ENCODE results near the gene RAPGEF1. TPM values are rescaled to one million over a fixed set of nuclear protein-coding genes. Genes with fewer than 3 reads are reported as not detected.

The RAPGEF1 gene
- total and polyA plus RNA-seq, 10 donors, result 16.9 to 137 (median 104) TPM

- H3K4me3 ChIP-seq, result peak within 1 kb of the TSS; percentile 78 to 99 (median 96)
- intact Hi-C loops (cut with DNase I; ENCODE audit: low total_unique reads), result no loop called here
- no peaks in the 10 kb centered on the region for H3K9me3 ChIP-seq
- H3K36me3 ChIP-seq, result peaks cover 0 to 39% (median 34%) of the 10 kb centered on the region in 6 donors
- H3K27ac ChIP-seq, result peak within 1 kb of the TSS; percentile 75 to 93 (median 84)
- TF ChIP-seq CTCF (IDR thresholded peaks at IDR 0.05 in 8 of 11, conservative IDR thresholded peaks at IDR 0.05 in 3 of 11) (peak in 3 of 11 experiments; percentile 4 to 17 (median 7)), POLR2A (IDR thresholded peaks at IDR 0.05) (peak in 2 of 3 donors; percentile 7 to 32), POLR2AphosphoS5 (IDR thresholded peaks at IDR 0.05) (peak; percentile 85 to 90 (median 88))
- H3K4me1 ChIP-seq, result peaks cover 10 to 49% (median 27%) of the 10 kb centered on the region in 6 donors
- peak; percentile 93 for DNase-seq
- WGBS, 5 donors, result 2 to 12% (median 10%) methylated on average over 35 to 103 of the region's 103 CpGs; no CpG with 5 or more reads in 1 of the 5 donors
- H3K27me3 ChIP-seq (replicated peaks in 1 of 7), result no peaks in the 10 kb centered on the region
These were observed 208.7 kb downstream of the RAPGEF1 start, which contains the start of gene UCK1 for GRCh38 chr9:131530920-131531832. TSS of gene UCK1 (minus strand) at chr9:131531263. CDS start at chr9:131531174, 89 bp downstream.

GRCh38 chr9:131530546-131530919, 209.3 kb downstream of the RAPGEF1 start:
- Histone ChIP-seq H3K4me3 (peak overlapping the region; percentile 78 to 99 (median 96)), H3K36me3 (peaks cover 0 to 45% (median 41%) of the 10 kb centered on the region in 6 donors), H3K27ac (peak overlapping the region; percentile 75 to 93 (median 84)), H3K27me3 (replicated peaks in 1 of 7) (no peaks in the 10 kb centered on the region), H3K4me1 (peaks cover 10 to 49% (median 27%) of the 10 kb centered on the region in 6 donors), H3K9me3 (no peaks in the 10 kb centered on the region)
- no peak for TF ChIP-seq POLR2AphosphoS5 (IDR thresholded peaks at IDR 0.05)
- TF ChIP-seq CTCF (IDR thresholded peaks at IDR 0.05 in 8 of 11, conservative IDR thresholded peaks at IDR 0.05 in 3 of 11), result peak in 3 of 11 experiments; percentile 12 to 36 (median 31)
- WGBS, 5 donors, result 0 to 5% (median 5%) methylated on average over 10 to 29 of the region's 29 CpGs
- DNase-seq, result peak; percentile 86
- intact Hi-C loops (cut with DNase I; ENCODE audit: low total_unique reads), result no loop called here

- H3K9me3 ChIP-seq, result no peaks in the 10 kb centered on the region
- intact Hi-C loops (cut with DNase I; ENCODE audit: low total_unique reads), result no loop called here
- H3K4me3 ChIP-seq, result peak overlapping the region; percentile 78 to 99 (median 96)
- DNase-seq, result no peak
- H3K36me3 ChIP-seq, result peaks cover 0 to 52% (median 46%) of the 10 kb centered on the region in 6 donors
- H3K4me1 ChIP-seq, result peaks cover 10 to 42% (median 27%) of the 10 kb centered on the region in 6 donors
- WGBS, 5 donors, result 59 to 78% (median 72%) methylated on average over 14 to 24 of the region's 24 CpGs
- no peaks in the 10 kb centered on the region for H3K27me3 ChIP-seq (replicated peaks in 1 of 7)
- peak overlapping the region in 5 of 8 donors; percentile 82 to 93 (median 88) for H3K27ac ChIP-seq
- TF ChIP-seq CTCF (IDR thresholded peaks at IDR 0.05 in 8 of 11, conservative IDR thresholded peaks at IDR 0.05 in 3 of 11) (no peak), POLR2A (IDR thresholded peaks at IDR 0.05) (no peak), POLR2AphosphoS5 (IDR thresholded peaks at IDR 0.05) (no peak)
These were observed 210.0 kb downstream of the RAPGEF1 start for GRCh38 chr9:131529597-131530545.

Measured in spleen (tissue), 11 donors.